GM21825 (cell line): Measurements from ENCODE around the gene COA5.

Experiments
- ATAC-seq: cut with Tn5 transposase; IDR thresholded peaks from one replicate; pipeline ENCODE4 v1.9.1; 2021; ENCODE audit warnings: mild to moderate bottlenecking, moderate library complexity; ENCODE audit not compliant: unreplicated experiment

The COA5 gene

GRCh38 chr2:98554116-98554861, 54.0 kb downstream of the COA5 start:
- no peak for ATAC-seq

- no peak for ATAC-seq
Observed at GRCh38 chr2:98552499-98553179, 55.7 kb downstream of the COA5 start.

GRCh38 chr2:98551316-98551715, 57.0 kb downstream of the COA5 start:
- no peak for ATAC-seq

- no peak for ATAC-seq
Observed at GRCh38 chr2:98550165-98550564, 58.1 kb downstream of the COA5 start.
